NB4 (cell line): ENCODE data around the gene ZNF638.

Source experiments
- POLR2A ChIP-seq: IDR thresholded peaks from 2 replicates; pipeline ENCODE4 v1.6.1; 2011; ENCODE audit warnings: mild to moderate bottlenecking; ENCODE audit not compliant: insufficient read length; ENCODE audit errors: extremely low read depth
- TF ChIP-seq, protein P1 (sequence below): IDR thresholded peaks from one replicate; pipeline ENCODE4 v1.5.1; 2012; ENCODE audit warnings: low read depth, low read length
- TF ChIP-seq, protein P2 (sequence below): IDR thresholded peaks from 2 replicates; pipeline ENCODE4 v1.6.1; 2011; ENCODE audit warnings: low read depth, low read length

DNA sequence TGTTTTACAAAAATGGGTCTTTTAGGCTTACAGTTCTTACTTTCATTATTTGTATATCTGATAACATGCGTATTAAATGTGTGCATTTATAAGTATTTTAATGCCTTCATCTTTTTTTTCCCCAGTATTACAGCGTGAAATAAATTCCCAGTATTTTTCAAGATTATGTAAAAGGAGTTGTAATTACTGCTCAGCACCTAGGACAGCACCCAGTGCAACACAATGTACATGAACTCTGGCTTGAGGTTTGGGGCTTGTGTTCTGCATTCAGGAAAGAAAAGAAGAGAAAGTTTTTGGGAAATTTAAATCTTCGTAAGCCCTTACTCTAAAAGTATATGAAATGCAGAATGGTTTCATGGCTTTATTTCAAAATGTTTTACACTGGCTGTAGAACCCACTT lies 16.7 kb downstream of the ZNF638 start:
- TF ChIP-seq, protein P1, sequence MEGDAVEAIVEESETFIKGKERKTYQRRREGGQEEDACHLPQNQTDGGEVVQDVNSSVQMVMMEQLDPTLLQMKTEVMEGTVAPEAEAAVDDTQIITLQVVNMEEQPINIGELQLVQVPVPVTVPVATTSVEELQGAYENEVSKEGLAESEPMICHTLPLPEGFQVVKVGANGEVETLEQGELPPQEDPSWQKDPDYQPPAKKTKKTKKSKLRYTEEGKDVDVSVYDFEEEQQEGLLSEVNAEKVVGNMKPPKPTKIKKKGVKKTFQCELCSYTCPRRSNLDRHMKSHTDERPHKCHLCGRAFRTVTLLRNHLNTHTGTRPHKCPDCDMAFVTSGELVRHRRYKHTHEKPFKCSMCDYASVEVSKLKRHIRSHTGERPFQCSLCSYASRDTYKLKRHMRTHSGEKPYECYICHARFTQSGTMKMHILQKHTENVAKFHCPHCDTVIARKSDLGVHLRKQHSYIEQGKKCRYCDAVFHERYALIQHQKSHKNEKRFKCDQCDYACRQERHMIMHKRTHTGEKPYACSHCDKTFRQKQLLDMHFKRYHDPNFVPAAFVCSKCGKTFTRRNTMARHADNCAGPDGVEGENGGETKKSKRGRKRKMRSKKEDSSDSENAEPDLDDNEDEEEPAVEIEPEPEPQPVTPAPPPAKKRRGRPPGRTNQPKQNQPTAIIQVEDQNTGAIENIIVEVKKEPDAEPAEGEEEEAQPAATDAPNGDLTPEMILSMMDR = no peak
- TF ChIP-seq, protein P2, sequence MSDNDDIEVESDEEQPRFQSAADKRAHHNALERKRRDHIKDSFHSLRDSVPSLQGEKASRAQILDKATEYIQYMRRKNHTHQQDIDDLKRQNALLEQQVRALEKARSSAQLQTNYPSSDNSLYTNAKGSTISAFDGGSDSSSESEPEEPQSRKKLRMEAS = 0 out of 2 replicates have a peak, but pooled peaks have one; percentile 19
- no peak for TF ChIP-seq POLR2A
